ENCODE measurements around the gene USP5. TPM values are rescaled to one million over a fixed set of nuclear protein-coding genes. Genes with fewer than 3 reads are reported as not detected.

Gene USP5
- polyA plus RNA-seq, 1 of the 3 experiments (the other 2 are of a cell fraction): 97.2 TPM

DNA sequence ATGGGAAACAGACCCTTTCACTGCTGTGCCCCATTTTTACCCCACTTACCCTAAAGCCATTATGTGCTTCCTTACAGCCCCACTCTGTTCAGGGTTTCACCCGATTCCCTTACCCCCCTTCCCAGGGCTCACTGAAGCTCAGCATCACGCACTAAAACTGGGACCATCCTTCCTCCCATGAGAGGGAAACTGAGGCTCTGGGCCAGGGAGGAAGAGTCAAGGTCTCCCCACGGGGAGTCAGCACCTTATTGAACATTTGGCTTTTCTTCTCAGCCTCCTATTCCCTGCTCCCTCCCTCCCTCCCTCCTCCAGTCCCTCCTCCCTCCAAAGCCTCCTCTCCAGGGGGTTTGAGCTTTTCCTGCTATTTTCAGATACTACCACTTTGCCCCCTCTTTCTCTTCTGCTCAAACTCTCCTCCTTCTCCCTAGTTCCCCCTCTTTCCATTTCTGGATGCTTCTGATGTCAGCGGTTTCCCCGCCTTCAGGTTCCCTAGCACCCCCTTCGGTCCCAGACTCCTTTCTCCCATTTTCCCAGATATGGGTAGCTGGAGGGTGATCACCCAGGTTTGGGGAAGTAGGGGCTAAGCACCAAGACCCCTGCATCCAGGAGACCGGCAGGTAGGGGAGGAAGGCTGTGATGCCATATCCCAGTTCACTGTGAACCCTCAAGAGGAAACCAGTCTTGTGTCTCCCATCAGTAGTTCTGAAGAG is 29.4 kb upstream of the USP5 start:
- no peaks in the 10 kb centered on the region for H3K79me2 ChIP-seq (ENCODE audit: insufficient read depth)
- peaks cover 8% of the 10 kb centered on the region for H3F3A ChIP-seq (replicated peaks; ENCODE audit: insufficient read depth)
- peak overlapping the region; percentile 65 to 69 for H3K4me3 ChIP-seq (ENCODE audit: low read depth in 2 of 2, low read length in 1 of 2)
- H3K27me3 ChIP-seq (ENCODE audit: insufficient read depth): no peaks in the 10 kb centered on the region
- H3K4me1 ChIP-seq (ENCODE audit: control insufficient read depth in 1 of 2, insufficient read depth in 2 of 2, low read depth in 1 of 2, low read length in 1 of 2): peaks cover 24 to 75% of the 10 kb centered on the region in 2 experiments; a peak in 3 of 4 replicates
- peak overlapping the region; percentile 95 for H3K4me2 ChIP-seq
- 82% methylated on average over 7 of the region's 7 CpGs for WGBS (ENCODE audit: low lambda C conversion rate)
- CTCF ChIA-PET: interaction anchor here (0.6 to 12.7 kb wide), 8 partner anchors 12 to 209 kb away, joined by 3 to 246 read pairs (median 19); partner anchors contain the start of genes MLF2, PTMS and SPSB2
- H3K27ac ChIP-seq (ENCODE audit: low read depth in 2 of 2, low read length in 1 of 2): no peak overlapping the region; a peak in 1 of 4 replicates
- H2AFZ ChIP-seq (ENCODE audit: low read depth): no peak overlapping the region
- H3K9me3 ChIP-seq: no peaks in the 10 kb centered on the region
- no peaks in the 10 kb centered on the region for H3K36me3 ChIP-seq (replicated peaks in 1 of 2; ENCODE audit: control insufficient read depth in 1 of 2, insufficient read depth in 2 of 2, low read length in 1 of 2)
- H3K9me2 ChIP-seq: no peaks in the 10 kb centered on the region
- no peak for DNase-seq
- POLR2A ChIA-PET: interaction anchor here (0.6 to 2.8 kb wide), 4 partner anchors 46 to 139 kb away, joined by 3 to 19 read pairs (median 7); partner anchors contain the start of genes MLF2 and PTMS
- no peaks in the 10 kb centered on the region for H4K20me1 ChIP-seq (ENCODE audit: insufficient read depth)
- H3K9ac ChIP-seq: no peak overlapping the region
- TF ChIP-seq, protein P1, sequence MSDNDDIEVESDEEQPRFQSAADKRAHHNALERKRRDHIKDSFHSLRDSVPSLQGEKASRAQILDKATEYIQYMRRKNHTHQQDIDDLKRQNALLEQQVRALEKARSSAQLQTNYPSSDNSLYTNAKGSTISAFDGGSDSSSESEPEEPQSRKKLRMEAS (IDR thresholded peaks at IDR 0.05; ENCODE audit: low read depth): no peak
- TF ChIP-seq MEF2A (IDR thresholded peaks at IDR 0.05; ENCODE audit: borderline replicate concordance, low read depth) (no peak), NRF1 (IDR thresholded peaks at IDR 0.05; ENCODE audit: low read depth, low read length) (no peak), RFX5 (IDR thresholded peaks at IDR 0.05; ENCODE audit: low read length) (no peak), FOXM1 (IDR thresholded peaks at IDR 0.05; ENCODE audit: low read depth) (no peak), FOXJ3 (CRISPR knock-in tag; IDR thresholded peaks at IDR 0.05) (no peak), TEAD4 (IDR thresholded peaks at IDR 0.05; ENCODE audit: borderline replicate concordance, insufficient read depth) (no peak), EP300 (IDR thresholded peaks at IDR 0.05; ENCODE audit: borderline replicate concordance in 1 of 2, low read depth in 1 of 2, low read length in 1 of 2) (no peak), TAF1 (IDR thresholded peaks at IDR 0.05; ENCODE audit: borderline replicate concordance, low read depth, low read length) (no peak), RXRA (IDR thresholded peaks at IDR 0.05; ENCODE audit: borderline replicate concordance, low read depth) (no peak), SMC3 (IDR thresholded peaks at IDR 0.05; ENCODE audit: low read depth, low read length) (no peak)
- TF ChIP-seq, protein P2, sequence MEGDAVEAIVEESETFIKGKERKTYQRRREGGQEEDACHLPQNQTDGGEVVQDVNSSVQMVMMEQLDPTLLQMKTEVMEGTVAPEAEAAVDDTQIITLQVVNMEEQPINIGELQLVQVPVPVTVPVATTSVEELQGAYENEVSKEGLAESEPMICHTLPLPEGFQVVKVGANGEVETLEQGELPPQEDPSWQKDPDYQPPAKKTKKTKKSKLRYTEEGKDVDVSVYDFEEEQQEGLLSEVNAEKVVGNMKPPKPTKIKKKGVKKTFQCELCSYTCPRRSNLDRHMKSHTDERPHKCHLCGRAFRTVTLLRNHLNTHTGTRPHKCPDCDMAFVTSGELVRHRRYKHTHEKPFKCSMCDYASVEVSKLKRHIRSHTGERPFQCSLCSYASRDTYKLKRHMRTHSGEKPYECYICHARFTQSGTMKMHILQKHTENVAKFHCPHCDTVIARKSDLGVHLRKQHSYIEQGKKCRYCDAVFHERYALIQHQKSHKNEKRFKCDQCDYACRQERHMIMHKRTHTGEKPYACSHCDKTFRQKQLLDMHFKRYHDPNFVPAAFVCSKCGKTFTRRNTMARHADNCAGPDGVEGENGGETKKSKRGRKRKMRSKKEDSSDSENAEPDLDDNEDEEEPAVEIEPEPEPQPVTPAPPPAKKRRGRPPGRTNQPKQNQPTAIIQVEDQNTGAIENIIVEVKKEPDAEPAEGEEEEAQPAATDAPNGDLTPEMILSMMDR (IDR thresholded peaks at IDR 0.05): no peak
- TF ChIP-seq, protein P3, sequence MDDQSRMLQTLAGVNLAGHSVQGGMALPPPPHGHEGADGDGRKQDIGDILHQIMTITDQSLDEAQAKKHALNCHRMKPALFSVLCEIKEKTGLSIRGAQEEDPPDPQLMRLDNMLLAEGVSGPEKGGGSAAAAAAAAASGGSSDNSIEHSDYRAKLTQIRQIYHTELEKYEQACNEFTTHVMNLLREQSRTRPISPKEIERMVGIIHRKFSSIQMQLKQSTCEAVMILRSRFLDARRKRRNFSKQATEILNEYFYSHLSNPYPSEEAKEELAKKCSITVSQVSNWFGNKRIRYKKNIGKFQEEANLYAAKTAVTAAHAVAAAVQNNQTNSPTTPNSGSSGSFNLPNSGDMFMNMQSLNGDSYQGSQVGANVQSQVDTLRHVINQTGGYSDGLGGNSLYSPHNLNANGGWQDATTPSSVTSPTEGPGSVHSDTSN (IDR thresholded peaks at IDR 0.05): no peak
- TF ChIP-seq, protein P4, sequence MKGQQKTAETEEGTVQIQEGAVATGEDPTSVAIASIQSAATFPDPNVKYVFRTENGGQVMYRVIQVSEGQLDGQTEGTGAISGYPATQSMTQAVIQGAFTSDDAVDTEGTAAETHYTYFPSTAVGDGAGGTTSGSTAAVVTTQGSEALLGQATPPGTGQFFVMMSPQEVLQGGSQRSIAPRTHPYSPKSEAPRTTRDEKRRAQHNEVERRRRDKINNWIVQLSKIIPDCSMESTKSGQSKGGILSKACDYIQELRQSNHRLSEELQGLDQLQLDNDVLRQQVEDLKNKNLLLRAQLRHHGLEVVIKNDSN (IDR thresholded peaks at IDR 0.05; ENCODE audit: borderline replicate concordance, low read depth): no peak
